Hepatocyte (in vitro differentiated cells): ENCODE data around the gene MYOF. TPM values are rescaled to one million over a fixed set of nuclear protein-coding genes. Genes with fewer than 3 reads are reported as not detected.

Source experiments
- DNase-seq: peaks from one replicate; pipeline ENCODE4 v3.0.0-alpha.2; 2016; ENCODE audit warnings: low spot score
- H2AFZ ChIP-seq: fragments of 200-600 bp; sonication (generic); 2 replicates; pipeline ENCODE4 v1.6.0; 2016; ENCODE audit warnings: antibody characterized with exemption, mild to moderate bottlenecking
- H3K27ac ChIP-seq: fragments of 200-600 bp; sonication (generic); 2 replicates; pipeline ENCODE4 v1.5.1; 2016; ENCODE audit warnings: mild to moderate bottlenecking
- H3K27me3 ChIP-seq: fragments of 200-600 bp; sonication (generic); 2 replicates; pipeline ENCODE4 v1.6.1; 2016
- H3K36me3 ChIP-seq: fragments of 200-600 bp; sonication (generic); replicated peaks from 2 replicates; pipeline ENCODE4 v1.5.1; 2016; ENCODE audit warnings: low read depth; ENCODE audit not compliant: insufficient read depth
- H3K4me1 ChIP-seq: fragments of 200-600 bp; sonication (generic); 2 replicates; pipeline ENCODE4 v1.5.1; 2016; ENCODE audit warnings: mild to moderate bottlenecking, moderate library complexity; ENCODE audit not compliant: insufficient read depth
- H3K4me2 ChIP-seq: fragments of 200-600 bp; sonication (generic); 2 replicates; pipeline ENCODE4 v1.6.0; 2016
- H3K4me3 ChIP-seq: fragments of 200-600 bp; sonication (generic); 2 replicates; pipeline ENCODE4 v1.5.1; 2016; ENCODE audit warnings: mild to moderate bottlenecking
- H3K79me2 ChIP-seq: fragments of 200-600 bp; sonication (generic); 2 replicates; pipeline ENCODE4 v1.6.0; 2017; ENCODE audit warnings: mild to moderate bottlenecking
- H3K9me2 ChIP-seq: fragments of 200-600 bp; sonication (generic); replicated peaks from 2 replicates; pipeline ENCODE4 v1.6.0; 2017; ENCODE audit warnings: mild to moderate bottlenecking; ENCODE audit not compliant: insufficient read depth
- H3K9me3 ChIP-seq: fragments of 200-600 bp; sonication (generic); 2 replicates; pipeline ENCODE4 v1.5.1; 2016; ENCODE audit warnings: low read depth, mild to moderate bottlenecking
- H4K20me1 ChIP-seq: fragments of 200-600 bp; sonication (generic); 2 replicates; pipeline ENCODE4 v1.6.0; 2016; ENCODE audit warnings: mild to moderate bottlenecking; ENCODE audit not compliant: insufficient read depth, poor library complexity, severe bottlenecking
- EZH2 ChIP-seq: fragments of 200-600 bp; sonication (generic); IDR thresholded peaks from 2 replicates; pipeline ENCODE4 v1.6.1; 2016; ENCODE audit warnings: antibody characterized with exemption, mild to moderate bottlenecking, borderline replicate concordance
- EZH2phosphoT487 ChIP-seq: fragments of 200-600 bp; sonication (generic); IDR thresholded peaks from one replicate; pipeline ENCODE4 v1.6.1; 2018; ENCODE audit warnings: antibody characterized with exemption, mild to moderate bottlenecking, low read depth, moderate library complexity; ENCODE audit not compliant: unreplicated experiment, severe bottlenecking
- WGBS: methylation state at CpG from one replicate; pipeline ENCODE4 v1.1.6; 2016; ENCODE audit warnings: low lambda C conversion rate; ENCODE audit errors: missing lambda C conversion rate; 5-methylcytosine and 5-hydroxymethylcytosine counted together
- polyA plus RNA-seq: library from polyadenylated mRNA; unstranded; fragments of >200 nt; fragmentation: Nextera tagmentation; extraction: Ambion mirVana; gene quantifications from 2 replicates; pipeline ENCODE4 v1.2.1, GENCODE V29; 2016
- total RNA-seq: library from RNA; depleted of rRNA; stranded (reverse); fragments of >200 nt; gene quantifications from 2 replicates; pipeline ENCODE4 v1.2.3, GENCODE V29; 2014
- TF ChIP-seq, protein P1 (sequence below): fragments of 200-600 bp; sonication (generic); IDR thresholded peaks from 2 replicates; pipeline ENCODE4 v1.5.1; 2016; ENCODE audit warnings: antibody characterized with exemption, mild to moderate bottlenecking; ENCODE audit not compliant: poor library complexity

The MYOF gene
- total and polyA plus RNA-seq, 2 experiments from 2014 or later, result 16.6 to 47.9 TPM

GRCh38 chr10:93462881-93463280 lies 19.3 kb downstream of the MYOF start:
- no peak overlapping the region for H2AFZ ChIP-seq
- no peak overlapping the region for H3K4me3 ChIP-seq
- H3K36me3 ChIP-seq, result no peaks in the 10 kb centered on the region
- H3K27me3 ChIP-seq, result no peaks in the 10 kb centered on the region
- H4K20me1 ChIP-seq, result no peaks in the 10 kb centered on the region
- peaks cover 42% of the 10 kb centered on the region for H3K79me2 ChIP-seq
- H3K9me2 ChIP-seq, result no peaks in the 10 kb centered on the region
- H3K27ac ChIP-seq, result peak overlapping the region; percentile 33
- WGBS, result 75% methylated on average over 9 of the region's 9 CpGs
- peaks cover 30% of the 10 kb centered on the region for H3K4me1 ChIP-seq
- no peaks in the 10 kb centered on the region for H3K9me3 ChIP-seq
- no peak overlapping the region for H3K4me2 ChIP-seq
- no peak for DNase-seq
- TF ChIP-seq, protein P1, sequence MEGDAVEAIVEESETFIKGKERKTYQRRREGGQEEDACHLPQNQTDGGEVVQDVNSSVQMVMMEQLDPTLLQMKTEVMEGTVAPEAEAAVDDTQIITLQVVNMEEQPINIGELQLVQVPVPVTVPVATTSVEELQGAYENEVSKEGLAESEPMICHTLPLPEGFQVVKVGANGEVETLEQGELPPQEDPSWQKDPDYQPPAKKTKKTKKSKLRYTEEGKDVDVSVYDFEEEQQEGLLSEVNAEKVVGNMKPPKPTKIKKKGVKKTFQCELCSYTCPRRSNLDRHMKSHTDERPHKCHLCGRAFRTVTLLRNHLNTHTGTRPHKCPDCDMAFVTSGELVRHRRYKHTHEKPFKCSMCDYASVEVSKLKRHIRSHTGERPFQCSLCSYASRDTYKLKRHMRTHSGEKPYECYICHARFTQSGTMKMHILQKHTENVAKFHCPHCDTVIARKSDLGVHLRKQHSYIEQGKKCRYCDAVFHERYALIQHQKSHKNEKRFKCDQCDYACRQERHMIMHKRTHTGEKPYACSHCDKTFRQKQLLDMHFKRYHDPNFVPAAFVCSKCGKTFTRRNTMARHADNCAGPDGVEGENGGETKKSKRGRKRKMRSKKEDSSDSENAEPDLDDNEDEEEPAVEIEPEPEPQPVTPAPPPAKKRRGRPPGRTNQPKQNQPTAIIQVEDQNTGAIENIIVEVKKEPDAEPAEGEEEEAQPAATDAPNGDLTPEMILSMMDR, result no peak
- TF ChIP-seq EZH2, result no peak
- TF ChIP-seq EZH2phosphoT487, result no peak

- Histone ChIP-seq H3K4me3 (no peak overlapping the region), H4K20me1 (no peaks in the 10 kb centered on the region), H3K9me3 (no peaks in the 10 kb centered on the region), H3K9me2 (no peaks in the 10 kb centered on the region), H3K4me1 (peaks cover 34% of the 10 kb centered on the region), H3K36me3 (no peaks in the 10 kb centered on the region), H3K27me3 (no peaks in the 10 kb centered on the region), H2AFZ (no peak overlapping the region), H3K4me2 (no peak overlapping the region), H3K27ac (no peak overlapping the region), H3K79me2 (peaks cover 42% of the 10 kb centered on the region)
- DNase-seq, result no peak
- 66% methylated on average over 2 of the region's 2 CpGs for WGBS
- TF ChIP-seq, protein P1, result no peak
- TF ChIP-seq EZH2 (no peak), EZH2phosphoT487 (no peak)
These were observed 19.8 kb downstream of the MYOF start for GRCh38 chr10:93462371-93462770.

DNA sequence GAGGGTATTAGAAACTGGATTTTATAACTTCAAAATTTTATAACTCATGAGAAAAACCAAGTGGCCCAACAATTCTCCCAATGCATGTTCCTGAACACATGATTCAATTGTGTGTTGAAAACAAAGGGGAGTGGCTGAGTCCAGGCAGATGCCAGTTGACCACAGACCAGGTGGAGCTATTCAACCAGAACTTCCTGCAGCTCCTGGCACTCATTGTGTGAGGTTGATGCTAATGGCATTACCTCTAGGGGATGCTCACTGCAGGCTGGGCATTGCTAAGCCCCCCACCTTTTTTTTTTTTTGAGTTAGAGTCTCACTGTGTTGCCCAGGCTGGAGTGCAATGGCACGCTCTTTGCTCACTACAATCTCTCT lies 20.3 kb downstream of the MYOF start:
- WGBS, result 100% methylated on average over 1 of the region's 1 CpG
- Histone ChIP-seq H4K20me1 (no peaks in the 10 kb centered on the region), H3K79me2 (peaks cover 46% of the 10 kb centered on the region), H3K36me3 (no peaks in the 10 kb centered on the region), H3K4me2 (no peak overlapping the region), H3K9me2 (no peaks in the 10 kb centered on the region), H3K4me1 (peaks cover 40% of the 10 kb centered on the region), H3K27ac (no peak overlapping the region), H3K27me3 (no peaks in the 10 kb centered on the region), H3K4me3 (no peak overlapping the region), H2AFZ (no peak overlapping the region), H3K9me3 (no peaks in the 10 kb centered on the region)
- DNase-seq, result no peak
- no peak for TF ChIP-seq EZH2phosphoT487
- TF ChIP-seq, protein P1, result no peak
- TF ChIP-seq EZH2, result no peak
